Gastrocnemius medialis (tissue), 4 donors: ENCODE results near the gene ZDHHC14.
"Not testable (repeated sequence)": the region's sequence is repeated elsewhere in the genome, so short reads cannot be mapped to it uniquely, and the experiment has no call there.

Source experiments
- CTCF ChIP-seq, 5 experiments: fragments of 450-650 bp in 3 of 5; fragments of 200-600 bp in 2 of 5; sonication (generic) in 2 of 5; IDR thresholded peaks in 4 of 5; conservative IDR thresholded peaks in 1 of 5; 1 replicate in 4 of 5; 2 replicates in 1 of 5; pipeline ENCODE4 v1.5.1; 2016 to 2019; ENCODE audit warnings: antibody characterized with exemption in 5 of 5, mild to moderate bottlenecking in 3 of 5, moderate library complexity in 3 of 5
- POLR2A ChIP-seq, 2 donors: fragments of 450-650 bp; IDR thresholded peaks; one replicate each; pipeline ENCODE4 v1.6.1; 2017; ENCODE audit warnings: antibody characterized with exemption in 2 of 2, mild to moderate bottlenecking in 2 of 2, moderate library complexity in 2 of 2

- not testable (repeated sequence) for TF ChIP-seq CTCF (IDR thresholded peaks at IDR 0.05 in 4 of 5, conservative IDR thresholded peaks at IDR 0.05 in 1 of 5); POLR2A (IDR thresholded peaks at IDR 0.05)
Observed at GRCh38 chr6:157463743-157464135, 82.7 kb downstream of the ZDHHC14 start.
